Ovary (tissue), 3 donors: ENCODE results near the gene RPRM.

ENCODE experiments used
- CTCF ChIP-seq, 3 donors: fragments of 450-650 bp in 2 of 3; fragments of 200-600 bp in 1 of 3; IDR thresholded peaks; one replicate each; pipeline versions ENCODE4 v1.5.1 to v1.8.0; 2016 to 2022; ENCODE audit warnings: antibody characterized with exemption in 3 of 3, mild to moderate bottlenecking in 1 of 3
- POLR2A ChIP-seq: fragments of 450-650 bp; IDR thresholded peaks from one replicate; pipeline ENCODE4 v1.6.1; 2017; ENCODE audit warnings: antibody characterized with exemption, mild to moderate bottlenecking, moderate library complexity
- donor health status: DM: no; HTN: no; CAD: no.

- TF ChIP-seq CTCF (IDR thresholded peaks at IDR 0.05) (no peak), POLR2A (no peak)
These were observed 14.2 kb downstream of the RPRM start for GRCh38 chr2:153464395-153464794.
